ENCODE data around the gene DISC1.

DNA sequence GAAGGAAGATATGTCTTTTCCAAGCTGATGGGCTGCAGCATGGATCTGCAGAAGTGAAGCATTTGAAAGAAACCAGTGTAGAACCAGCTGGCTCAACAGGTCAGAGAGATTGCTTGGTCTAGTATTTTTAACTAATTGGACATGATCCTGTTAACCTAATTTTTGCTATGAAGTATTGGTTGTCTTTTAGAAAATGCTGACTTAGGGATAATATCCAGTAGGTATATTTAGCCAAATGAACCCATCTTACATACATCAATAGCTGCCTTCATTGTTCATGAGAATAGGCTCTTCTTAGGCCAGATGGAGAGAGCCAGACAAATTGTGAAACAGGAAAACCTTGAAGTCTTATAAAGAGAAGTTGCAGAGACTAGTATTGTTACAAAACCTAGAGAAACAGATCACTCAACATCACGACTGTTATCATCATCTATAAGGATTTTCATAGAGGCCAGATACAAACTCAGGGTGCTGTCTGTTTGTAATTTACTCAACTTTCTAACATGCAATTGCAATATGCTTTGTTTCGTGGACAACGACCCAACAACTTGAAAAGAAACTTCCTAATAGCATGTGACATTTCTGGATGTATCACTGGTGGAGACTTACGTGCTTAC, 148.2 kb downstream of the DISC1 start:
- TF ChIP-seq CTCF (conservative IDR thresholded peaks at IDR 0.05; ENCODE audit: low read depth, low read length): no peak
- no peak for TF ChIP-seq EZH2 (IDR thresholded peaks at IDR 0.05; ENCODE audit: borderline replicate concordance, low read depth, low read length, poor library complexity, severe bottlenecking)
